ENCODE measurements around the gene KRTAP5-10. TPM values are rescaled to one million over a fixed set of nuclear protein-coding genes. Genes with fewer than 3 reads are reported as not detected.

KRTAP5-10 gene
- total and polyA plus RNA-seq, 9 of the 15 experiments (the other 6 are each of a cell fraction or from before 2014, with no cell fraction given), result not detected

DNA sequence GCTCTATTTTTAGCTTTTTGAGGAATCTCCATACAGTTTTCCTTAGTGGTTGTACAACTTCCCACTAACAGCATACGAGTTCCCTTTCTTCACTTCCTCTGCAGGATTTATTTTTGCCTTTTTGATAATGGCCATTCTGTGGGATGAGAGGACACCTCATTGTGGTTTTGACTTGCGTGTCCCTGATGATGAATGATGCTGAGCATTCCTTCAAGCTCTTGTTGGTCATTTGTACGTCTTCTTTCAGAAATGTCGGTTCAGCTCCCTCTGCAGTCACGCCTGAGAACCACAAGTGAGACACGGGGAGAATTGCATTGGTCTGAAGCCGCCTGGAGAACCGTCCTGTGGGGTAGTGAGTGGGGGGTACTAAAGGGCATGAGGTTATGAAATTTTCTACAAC lies 2.0 kb upstream of the KRTAP5-10 start:
- ChIA-PET CTCF (ENCODE audit: low intra/inter-chr PET ratio) (interaction anchor here (0.7 kb wide), 1 partner anchor 182 kb away, joined by 3 read pairs; no protein-coding TSS in a partner anchor), POLR2A (interaction anchor here (0.8 kb wide), 1 partner anchor 10 kb away, joined by 3 read pairs; no protein-coding TSS in a partner anchor)
- H3K4me2 ChIP-seq (ENCODE audit: insufficient read depth, low read length), result no peak overlapping the region
- H3K4me3 ChIP-seq, result no peak overlapping the region
- H4K20me1 ChIP-seq (replicated peaks; ENCODE audit: control insufficient read depth, insufficient read depth, low read length), result no peaks in the 10 kb centered on the region
- FAIRE-seq, result peak; percentile 84
- H3K27me3 ChIP-seq (ENCODE audit: control insufficient read depth in 2 of 2, insufficient read depth in 2 of 2, low read length in 2 of 2), result peaks cover 7 to 26% of the 10 kb centered on the region in 2 experiments; a peak in 4 of 5 replicates
- no peaks in the 10 kb centered on the region for H3K9me3 ChIP-seq (replicated peaks; ENCODE audit: control insufficient read depth, insufficient read depth, low read depth, low read length)
- H3K9me1 ChIP-seq (ENCODE audit: control insufficient read depth, insufficient read depth, low read length), result no peaks in the 10 kb centered on the region
- peak; percentile 87 for ATAC-seq
- no TSS peak for BruUV-seq (replicated peaks)
- peak; percentile 41 to 65 (median 52) for DNase-seq (ENCODE audit: extremely low read depth in 1 of 4, low spot score in 3 of 4)
- under 1% methylated on average over 8 of the region's 8 CpGs for WGBS (ENCODE audit: insufficient coverage, low coverage, missing lambda C conversion rate)
- no peak overlapping the region for H3K27ac ChIP-seq (ENCODE audit: extremely low read depth, low read depth, low read length)
- H2AFZ ChIP-seq (ENCODE audit: low read depth, low read length), result no peak overlapping the region
- intact Hi-C loops (cut with micrococcal nuclease), result no loop called here
- no peak overlapping the region for H3K9ac ChIP-seq (ENCODE audit: insufficient read depth in 1 of 2, low read depth in 2 of 2, low read length in 2 of 2)
- in situ Hi-C loops (cut with MboI), result no loop called here
- no peaks in the 10 kb centered on the region for H3K36me3 ChIP-seq (ENCODE audit: control insufficient read depth, insufficient read depth, low read length)
- H3K79me2 ChIP-seq (ENCODE audit: control insufficient read depth, insufficient read depth, low read length), result no peaks in the 10 kb centered on the region
- no peaks in the 10 kb centered on the region for H3K4me1 ChIP-seq (replicated peaks in 1 of 2; ENCODE audit: control insufficient read depth in 2 of 2, insufficient read depth in 2 of 2, low read length in 2 of 2)
- TF ChIP-seq RAD21 (CRISPR knock-in tag; conservative IDR thresholded peaks at IDR 0.05 in 1 of 2, IDR thresholded peaks at IDR 0.05 in 1 of 2), result peak; percentile 48 to 64
- TF ChIP-seq MECOM (CRISPR knock-in tag; IDR thresholded peaks at IDR 0.05), result 0 out of 2 replicates have a peak, but pooled peaks have one; percentile 19
- no peak for TF ChIP-seq ZNF696 (CRISPR knock-in tag; conservative IDR thresholded peaks at IDR 0.05)
- TF ChIP-seq C11orf30 (IDR thresholded peaks at IDR 0.05; ENCODE audit: low read depth), result no peak
- no peak for TF ChIP-seq FOS (IDR thresholded peaks at IDR 0.05; ENCODE audit: extremely low read depth, insufficient read length)
- TF ChIP-seq RUNX1 (IDR thresholded peaks at IDR 0.05; ENCODE audit: low read depth), result no peak
- no peak for TF ChIP-seq ZNF75A (CRISPR knock-in tag; IDR thresholded peaks at IDR 0.05)
- TF ChIP-seq ZBED1 (IDR thresholded peaks at IDR 0.05), result no peak
- no peak for TF ChIP-seq ZBTB7A (IDR thresholded peaks at IDR 0.05; ENCODE audit: borderline replicate concordance, control insufficient read depth, low read depth, low read length)
- TF ChIP-seq, protein P1, sequence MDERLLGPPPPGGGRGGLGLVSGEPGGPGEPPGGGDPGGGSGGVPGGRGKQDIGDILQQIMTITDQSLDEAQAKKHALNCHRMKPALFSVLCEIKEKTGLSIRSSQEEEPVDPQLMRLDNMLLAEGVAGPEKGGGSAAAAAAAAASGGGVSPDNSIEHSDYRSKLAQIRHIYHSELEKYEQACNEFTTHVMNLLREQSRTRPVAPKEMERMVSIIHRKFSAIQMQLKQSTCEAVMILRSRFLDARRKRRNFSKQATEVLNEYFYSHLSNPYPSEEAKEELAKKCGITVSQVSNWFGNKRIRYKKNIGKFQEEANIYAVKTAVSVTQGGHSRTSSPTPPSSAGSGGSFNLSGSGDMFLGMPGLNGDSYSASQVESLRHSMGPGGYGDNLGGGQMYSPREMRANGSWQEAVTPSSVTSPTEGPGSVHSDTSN (CRISPR knock-in tag; IDR thresholded peaks at IDR 0.05; ENCODE audit: low read depth), result no peak
- TF ChIP-seq, protein P1 (tag; conservative IDR thresholded peaks at IDR 0.05; ENCODE audit: low read depth), result peak; percentile 64
- peak; percentile 40; the same call in 1 of the 2 replicates for TF ChIP-seq SMC3 (conservative IDR thresholded peaks at IDR 0.05; ENCODE audit: insufficient read depth, low read depth, low read length)
- 0 out of 2 replicates have a peak, but pooled peaks have one; percentile 16 for TF ChIP-seq ZEB2 (IDR thresholded peaks at IDR 0.05)
- TF ChIP-seq ZNF24 (IDR thresholded peaks at IDR 0.05), result peak; percentile 43; the same call in 1 of the 2 replicates
- TF ChIP-seq JUND (IDR thresholded peaks at IDR 0.05; ENCODE audit: borderline replicate concordance, low read depth, low read length), result 0 out of 2 replicates have a peak, but pooled peaks have one; percentile 11
- TF ChIP-seq JUND (tag; IDR thresholded peaks at IDR 0.05; ENCODE audit: borderline replicate concordance, low read depth, low read length), result no peak
- TF ChIP-seq, protein P2, sequence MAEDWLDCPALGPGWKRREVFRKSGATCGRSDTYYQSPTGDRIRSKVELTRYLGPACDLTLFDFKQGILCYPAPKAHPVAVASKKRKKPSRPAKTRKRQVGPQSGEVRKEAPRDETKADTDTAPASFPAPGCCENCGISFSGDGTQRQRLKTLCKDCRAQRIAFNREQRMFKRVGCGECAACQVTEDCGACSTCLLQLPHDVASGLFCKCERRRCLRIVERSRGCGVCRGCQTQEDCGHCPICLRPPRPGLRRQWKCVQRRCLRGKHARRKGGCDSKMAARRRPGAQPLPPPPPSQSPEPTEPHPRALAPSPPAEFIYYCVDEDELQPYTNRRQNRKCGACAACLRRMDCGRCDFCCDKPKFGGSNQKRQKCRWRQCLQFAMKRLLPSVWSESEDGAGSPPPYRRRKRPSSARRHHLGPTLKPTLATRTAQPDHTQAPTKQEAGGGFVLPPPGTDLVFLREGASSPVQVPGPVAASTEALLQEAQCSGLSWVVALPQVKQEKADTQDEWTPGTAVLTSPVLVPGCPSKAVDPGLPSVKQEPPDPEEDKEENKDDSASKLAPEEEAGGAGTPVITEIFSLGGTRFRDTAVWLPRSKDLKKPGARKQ (CRISPR knock-in tag; IDR thresholded peaks at IDR 0.05), result no peak
